PFSK-1 (cell line): ENCODE measurements around the gene CACNA1B.

Experiments used
- FOXP2 ChIP-seq: optimal IDR thresholded peaks from 2 replicates; pipeline ENCODE3; 2011; ENCODE audit warnings: borderline replicate concordance, control low read depth, inconsistent platforms; ENCODE audit not compliant: insufficient read depth; ENCODE audit errors: extremely low read length, extremely low read depth
- POLR2AphosphoS5 ChIP-seq: IDR thresholded peaks from 2 replicates; pipeline ENCODE4 v1.6.1; 2012; ENCODE audit warnings: low read depth, mild to moderate bottlenecking, control low read depth, low read length, moderate library complexity
- REST ChIP-seq, 2 experiments: IDR thresholded peaks; 2 replicates each; pipeline versions ENCODE4 v1.6.1 to v1.8.0; 2011 to 2012; ENCODE audit warnings: low read depth in 2 of 2, low read length in 2 of 2, control low read depth in 1 of 2, inconsistent platforms in 1 of 2, mild to moderate bottlenecking in 1 of 2, moderate library complexity in 1 of 2; ENCODE audit not compliant: insufficient read depth in 1 of 2
- SIN3A ChIP-seq: IDR thresholded peaks from 2 replicates; pipeline ENCODE4 v1.6.1; 2012; ENCODE audit warnings: mild to moderate bottlenecking, low read length, moderate library complexity, borderline replicate concordance; ENCODE audit not compliant: insufficient read depth
- TAF1 ChIP-seq: IDR thresholded peaks from 2 replicates; pipeline ENCODE4 v1.6.1; 2012; ENCODE audit warnings: low read length, control low read depth, borderline replicate concordance; ENCODE audit not compliant: insufficient read depth

The CACNA1B gene

GRCh38 chr9:137873858-137874362 lies 3.7 kb upstream of the CACNA1B start:
- no peak for TF ChIP-seq FOXP2
- TF ChIP-seq SIN3A = no peak
- no peak for TF ChIP-seq TAF1
- no peak for TF ChIP-seq POLR2AphosphoS5

- no peak for TF ChIP-seq FOXP2
- TF ChIP-seq REST (IDR thresholded peaks at IDR 0.05; ENCODE audit: insufficient read depth in 1 of 2, low read depth in 2 of 2, low read length in 2 of 2) = no peak
- TF ChIP-seq SIN3A = no peak
- no peak for TF ChIP-seq TAF1
- TF ChIP-seq POLR2AphosphoS5 = no peak
These were observed 2.2 kb upstream of the CACNA1B start for GRCh38 chr9:137875354-137875753.

GRCh38 chr9:137875846-137876245 lies 1.7 kb upstream of the CACNA1B start:
- no peak for TF ChIP-seq POLR2AphosphoS5
- no peak for TF ChIP-seq REST (IDR thresholded peaks at IDR 0.05; ENCODE audit: insufficient read depth in 1 of 2, low read depth in 2 of 2, low read length in 2 of 2)
- no peak for TF ChIP-seq FOXP2

GRCh38 chr9:137876269-137876668 lies 1.3 kb upstream of the CACNA1B start:
- TF ChIP-seq FOXP2 = no peak
- TF ChIP-seq SIN3A = no peak
- TF ChIP-seq REST (IDR thresholded peaks at IDR 0.05; ENCODE audit: insufficient read depth in 1 of 2, low read depth in 2 of 2, low read length in 2 of 2) = no peak

GRCh38 chr9:137876781-137877386 lies 698 bp upstream of the CACNA1B start:
- no peak for TF ChIP-seq FOXP2
- TF ChIP-seq REST (IDR thresholded peaks at IDR 0.05; ENCODE audit: insufficient read depth in 1 of 2, low read depth in 2 of 2, low read length in 2 of 2) = no peak
- TF ChIP-seq TAF1 = no peak
- TF ChIP-seq SIN3A = no peak
- no peak for TF ChIP-seq POLR2AphosphoS5
